GM06990 (cell line): ENCODE results near the gene TMEM140.

Source experiments
- DNase-seq: peaks from one replicate; pipeline ENCODE4 v3.0.0-alpha.2; 2011; ENCODE audit not compliant: insufficient read length; ENCODE audit errors: extremely low read depth
- H3K27me3 ChIP-seq: replicated peaks from 2 replicates; pipeline ENCODE4 v1.6.0; 2011; ENCODE audit warnings: low read length; ENCODE audit not compliant: control insufficient read depth, insufficient read depth
- H3K36me3 ChIP-seq: 2 replicates; pipeline ENCODE4 v1.5.1; 2011; ENCODE audit warnings: low read length; ENCODE audit not compliant: control insufficient read depth, insufficient read depth
- H3K4me3 ChIP-seq: replicated peaks from 2 replicates; pipeline ENCODE4 v1.5.1; 2011; ENCODE audit warnings: low read depth, mild to moderate bottlenecking, control low read depth, low read length
- CTCF ChIP-seq: IDR thresholded peaks from 2 replicates; pipeline ENCODE4 v1.5.1; 2011; ENCODE audit warnings: low read length, control low read depth, mild to moderate bottlenecking, inconsistent platforms; ENCODE audit not compliant: insufficient read depth, poor library complexity, severe bottlenecking

TMEM140 gene

GRCh38 chr7:135185471-135186260 is 37.8 kb downstream of the TMEM140 start:
- Histone ChIP-seq H3K4me3 (no peak overlapping the region), H3K36me3 (peaks cover 34% of the 10 kb centered on the region), H3K27me3 (no peaks in the 10 kb centered on the region)
- peak; percentile 31 for DNase-seq
- TF ChIP-seq CTCF = no peak

GRCh38 chr7:135186261-135186540 is 38.3 kb downstream of the TMEM140 start:
- TF ChIP-seq CTCF = no peak
- Histone ChIP-seq H3K27me3 (no peaks in the 10 kb centered on the region), H3K36me3 (peaks cover 34% of the 10 kb centered on the region), H3K4me3 (no peak overlapping the region)
- DNase-seq = no peak

GRCh38 chr7:135186841-135187253 is 39.0 kb downstream of the TMEM140 start:
- TF ChIP-seq CTCF = no peak
- Histone ChIP-seq H3K4me3 (peak overlapping the region; percentile 38), H3K27me3 (no peaks in the 10 kb centered on the region), H3K36me3 (peaks cover 33% of the 10 kb centered on the region)
- peak; percentile 70 for DNase-seq

GRCh38 chr7:135188298-135188984 is 40.6 kb downstream of the TMEM140 start:
- peaks cover 33% of the 10 kb centered on the region for H3K36me3 ChIP-seq
- H3K27me3 ChIP-seq = no peaks in the 10 kb centered on the region
- TF ChIP-seq CTCF = no peak
- peak; percentile 52 for DNase-seq
- H3K4me3 ChIP-seq = peak overlapping the region; percentile 38; the same call in 1 of the 2 replicates

- no peak for TF ChIP-seq CTCF
- Histone ChIP-seq H3K36me3 (peaks cover 37% of the 10 kb centered on the region), H3K4me3 (no peak overlapping the region), H3K27me3 (no peaks in the 10 kb centered on the region)
- DNase-seq = no peak
These were observed 41.4 kb downstream of the TMEM140 start for GRCh38 chr7:135189221-135189662.
